ENCODE results near the gene TMPRSS15. TPM values are rescaled to one million over a fixed set of nuclear protein-coding genes. Genes with fewer than 3 reads are reported as not detected.
A peak's percentile ranks its signal among the peaks of the same experiment; 100 is the strongest.

TMPRSS15 gene
- total and polyA plus RNA-seq, 4 donors: 0.10 to 0.61 (median 0.13) TPM

GRCh38 chr21:18356801-18357200 is 46.8 kb downstream of the TMPRSS15 start:
- no peaks in the 10 kb centered on the region for H3K4me1 ChIP-seq (ENCODE audit: control insufficient read depth, insufficient read depth, low read length)
- H3K27ac ChIP-seq (ENCODE audit: low read depth, low read length): no peak overlapping the region
- H3K36me3 ChIP-seq (ENCODE audit: control insufficient read depth, insufficient read depth, low read length): no peaks in the 10 kb centered on the region
- H3K9me3 ChIP-seq (ENCODE audit: control insufficient read depth, insufficient read depth, low read length): no peaks in the 10 kb centered on the region
- H3K4me3 ChIP-seq (ENCODE audit: low read depth, low read length): no peak overlapping the region
- peak in 1 of 6 donors; percentile 15 for DNase-seq (ENCODE audit: low read depth in 4 of 6, low spot score in 6 of 6)
- WGBS (ENCODE audit: insufficient coverage): no CpG with 5 or more reads among the region's 2 CpGs
- no peaks in the 10 kb centered on the region for H3K27me3 ChIP-seq (ENCODE audit: control insufficient read depth, insufficient read depth, low read length)

DNA sequence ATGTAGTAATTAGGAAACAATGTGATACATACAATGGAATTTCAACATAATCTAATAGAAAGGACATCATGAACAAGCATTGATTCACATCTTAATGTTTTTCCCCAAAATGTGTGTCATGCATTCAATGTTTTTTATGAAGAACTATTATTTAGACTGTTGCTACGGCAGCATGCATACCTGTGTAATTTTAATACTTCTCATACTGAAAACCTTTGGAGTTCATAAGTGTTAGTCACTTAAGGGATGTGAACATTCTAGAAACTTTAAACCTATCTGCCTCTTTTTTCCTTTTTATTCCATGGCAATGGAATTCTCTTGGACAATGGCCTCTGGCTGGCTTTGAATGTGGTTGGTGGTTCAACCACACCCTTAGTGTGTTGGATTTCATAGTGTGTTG is 48.6 kb downstream of the TMPRSS15 start:
- no peaks in the 10 kb centered on the region for H3K27me3 ChIP-seq (ENCODE audit: control insufficient read depth, insufficient read depth, low read length)
- no peaks in the 10 kb centered on the region for H3K9me3 ChIP-seq (ENCODE audit: control insufficient read depth, insufficient read depth, low read length)
- no peaks in the 10 kb centered on the region for H3K36me3 ChIP-seq (ENCODE audit: control insufficient read depth, insufficient read depth, low read length)
- DNase-seq (ENCODE audit: low read depth in 4 of 6, low spot score in 6 of 6): no peak
- H3K4me1 ChIP-seq (ENCODE audit: control insufficient read depth, insufficient read depth, low read length): no peaks in the 10 kb centered on the region
- H3K4me3 ChIP-seq (ENCODE audit: low read depth, low read length): no peak overlapping the region
- no CpG with 5 or more reads among the region's 1 CpG for WGBS (ENCODE audit: insufficient coverage)
- H3K27ac ChIP-seq (ENCODE audit: low read depth, low read length): no peak overlapping the region

DNA sequence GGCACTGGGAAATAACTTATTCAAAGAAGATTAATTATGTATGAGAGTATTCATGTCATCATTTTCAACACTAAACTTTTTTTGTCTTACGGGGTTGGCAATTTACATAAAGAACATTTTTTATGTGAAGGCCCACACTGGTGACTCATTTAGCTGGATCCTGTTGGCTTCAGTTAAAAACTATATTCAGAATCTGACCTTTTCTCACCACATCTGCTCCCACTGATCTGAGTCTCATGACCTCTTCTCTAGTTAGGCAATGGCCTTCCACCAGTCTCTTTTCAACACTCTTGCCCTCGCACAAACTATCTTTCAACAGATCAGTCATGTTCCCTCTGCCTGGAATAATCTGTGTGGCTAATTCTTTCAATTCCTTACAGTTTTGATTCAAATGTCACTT is 53.4 kb downstream of the TMPRSS15 start:
- H3K36me3 ChIP-seq (ENCODE audit: control insufficient read depth, insufficient read depth, low read length): no peaks in the 10 kb centered on the region
- no peak for DNase-seq (ENCODE audit: low read depth in 4 of 6, low spot score in 6 of 6)
- no peak overlapping the region for H3K27ac ChIP-seq (ENCODE audit: low read depth, low read length)
- 87% methylated on average over 1 of the region's 2 CpGs for WGBS (ENCODE audit: insufficient coverage)
- H3K4me3 ChIP-seq (ENCODE audit: low read depth, low read length): no peak overlapping the region
- H3K27me3 ChIP-seq (ENCODE audit: control insufficient read depth, insufficient read depth, low read length): no peaks in the 10 kb centered on the region
- H3K9me3 ChIP-seq (ENCODE audit: control insufficient read depth, insufficient read depth, low read length): no peaks in the 10 kb centered on the region
- no peaks in the 10 kb centered on the region for H3K4me1 ChIP-seq (ENCODE audit: control insufficient read depth, insufficient read depth, low read length)

DNA sequence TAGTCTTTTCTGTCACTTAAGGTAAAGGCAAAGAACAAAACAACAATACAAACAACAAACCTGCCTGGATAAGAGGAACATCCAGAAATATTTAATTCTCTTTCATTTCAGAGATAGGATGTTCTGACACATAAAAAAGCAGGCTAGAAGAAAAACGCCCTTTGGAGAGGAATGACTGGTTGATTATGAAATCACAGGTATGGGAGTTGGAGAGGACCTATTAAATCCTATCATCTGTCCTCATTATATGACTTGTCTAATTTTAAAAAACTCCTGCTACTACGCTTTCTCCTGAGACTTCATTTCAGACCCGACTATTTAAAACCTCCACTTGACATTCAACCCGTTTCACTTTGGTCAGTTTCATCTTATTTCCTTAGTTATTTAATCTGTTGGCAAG is 54.1 kb downstream of the TMPRSS15 start:
- no peak overlapping the region for H3K4me3 ChIP-seq (ENCODE audit: low read depth, low read length)
- H3K9me3 ChIP-seq (ENCODE audit: control insufficient read depth, insufficient read depth, low read length): no peaks in the 10 kb centered on the region
- no peak overlapping the region for H3K27ac ChIP-seq (ENCODE audit: low read depth, low read length)
- DNase-seq (ENCODE audit: low read depth in 4 of 6, low spot score in 6 of 6): no peak
- 100% methylated on average over 2 of the region's 4 CpGs for WGBS (ENCODE audit: insufficient coverage)
- H3K4me1 ChIP-seq (ENCODE audit: control insufficient read depth, insufficient read depth, low read length): no peaks in the 10 kb centered on the region
- H3K27me3 ChIP-seq (ENCODE audit: control insufficient read depth, insufficient read depth, low read length): no peaks in the 10 kb centered on the region
- no peaks in the 10 kb centered on the region for H3K36me3 ChIP-seq (ENCODE audit: control insufficient read depth, insufficient read depth, low read length)

GRCh38 chr21:18340387-18340942 is 63.1 kb downstream of the TMPRSS15 start:
- WGBS (ENCODE audit: insufficient coverage): no CpG with 5 or more reads among the region's 4 CpGs
- no peak for DNase-seq (ENCODE audit: low read depth in 4 of 6, low spot score in 6 of 6)
- no peak overlapping the region for H3K4me3 ChIP-seq (ENCODE audit: low read depth, low read length)
- H3K27ac ChIP-seq (ENCODE audit: low read depth, low read length): no peak overlapping the region
- no peaks in the 10 kb centered on the region for H3K36me3 ChIP-seq (ENCODE audit: control insufficient read depth, insufficient read depth, low read length)
- H3K4me1 ChIP-seq (ENCODE audit: control insufficient read depth, insufficient read depth, low read length): no peaks in the 10 kb centered on the region
- H3K9me3 ChIP-seq (ENCODE audit: control insufficient read depth, insufficient read depth, low read length): no peaks in the 10 kb centered on the region
- H3K27me3 ChIP-seq (ENCODE audit: control insufficient read depth, insufficient read depth, low read length): no peaks in the 10 kb centered on the region

GRCh38 chr21:18335651-18336236 is 67.8 kb downstream of the TMPRSS15 start:
- peak in 2 of 6 donors; percentile 1 to 33 for DNase-seq (ENCODE audit: low read depth in 4 of 6, low spot score in 6 of 6)
- Histone ChIP-seq H3K27me3 (ENCODE audit: control insufficient read depth, insufficient read depth, low read length) (no peaks in the 10 kb centered on the region), H3K4me3 (ENCODE audit: low read depth, low read length) (no peak overlapping the region), H3K27ac (ENCODE audit: low read depth, low read length) (no peak overlapping the region), H3K4me1 (ENCODE audit: control insufficient read depth, insufficient read depth, low read length) (no peaks in the 10 kb centered on the region), H3K9me3 (ENCODE audit: control insufficient read depth, insufficient read depth, low read length) (no peaks in the 10 kb centered on the region), H3K36me3 (ENCODE audit: control insufficient read depth, insufficient read depth, low read length) (no peaks in the 10 kb centered on the region)
- WGBS (ENCODE audit: insufficient coverage): 67% methylated on average over 1 of the region's 1 CpG

DNA sequence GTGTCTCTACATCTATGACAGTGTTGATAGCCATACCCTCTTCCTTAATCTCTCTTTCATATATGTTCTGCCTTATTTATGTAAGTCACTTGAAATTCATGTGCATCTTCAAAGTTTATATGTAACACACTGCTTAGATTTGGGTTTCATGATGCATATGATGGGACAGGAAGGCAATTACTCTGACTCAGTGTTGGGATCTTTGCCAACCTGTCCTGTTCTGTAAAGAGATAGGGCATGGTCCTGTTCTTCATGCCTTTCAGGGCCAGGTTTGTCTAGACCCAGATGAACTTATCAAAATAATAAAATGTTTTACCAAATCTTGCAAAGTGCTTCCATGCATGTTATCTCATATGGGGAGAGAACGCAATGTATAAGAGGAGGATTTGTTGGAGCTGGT is 69.5 kb downstream of the TMPRSS15 start:
- H3K27ac ChIP-seq (ENCODE audit: low read depth, low read length): no peak overlapping the region
- no peaks in the 10 kb centered on the region for H3K36me3 ChIP-seq (ENCODE audit: control insufficient read depth, insufficient read depth, low read length)
- no peak overlapping the region for H3K4me3 ChIP-seq (ENCODE audit: low read depth, low read length)
- no peaks in the 10 kb centered on the region for H3K9me3 ChIP-seq (ENCODE audit: control insufficient read depth, insufficient read depth, low read length)
- WGBS (ENCODE audit: insufficient coverage): no CpG with 5 or more reads among the region's 1 CpG
- DNase-seq (ENCODE audit: low read depth in 4 of 6, low spot score in 6 of 6): no peak
- no peaks in the 10 kb centered on the region for H3K4me1 ChIP-seq (ENCODE audit: control insufficient read depth, insufficient read depth, low read length)
- no peaks in the 10 kb centered on the region for H3K27me3 ChIP-seq (ENCODE audit: control insufficient read depth, insufficient read depth, low read length)

DNA sequence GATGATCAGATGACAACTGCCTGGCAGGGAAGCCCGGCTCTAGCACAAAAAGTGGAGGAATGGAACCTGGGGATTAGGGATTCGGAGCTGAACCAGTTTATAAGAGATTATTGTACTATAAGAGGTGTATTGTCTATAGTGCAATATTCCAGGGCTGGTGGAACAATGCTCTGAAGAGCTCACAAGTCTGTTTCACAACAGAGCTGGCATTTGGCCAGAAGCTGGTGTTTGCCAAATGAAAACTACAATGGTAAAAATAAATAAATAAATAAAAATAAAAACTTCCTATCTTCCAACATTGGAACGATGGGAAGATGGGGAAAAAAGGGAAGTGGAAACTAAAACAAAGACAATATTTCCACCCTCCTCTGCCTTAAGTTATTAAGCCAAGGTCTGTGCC is 85.4 kb downstream of the TMPRSS15 start:
- Histone ChIP-seq H3K27ac (ENCODE audit: low read depth, low read length) (no peak overlapping the region), H3K4me3 (ENCODE audit: low read depth, low read length) (no peak overlapping the region), H3K27me3 (ENCODE audit: control insufficient read depth, insufficient read depth, low read length) (no peaks in the 10 kb centered on the region), H3K36me3 (ENCODE audit: control insufficient read depth, insufficient read depth, low read length) (no peaks in the 10 kb centered on the region), H3K9me3 (ENCODE audit: control insufficient read depth, insufficient read depth, low read length) (no peaks in the 10 kb centered on the region), H3K4me1 (ENCODE audit: control insufficient read depth, insufficient read depth, low read length) (no peaks in the 10 kb centered on the region)
- no peak for DNase-seq (ENCODE audit: low read depth in 4 of 6, low spot score in 6 of 6)
- 85% methylated on average over 2 of the region's 3 CpGs for WGBS (ENCODE audit: insufficient coverage)

- Histone ChIP-seq H3K27me3 (ENCODE audit: control insufficient read depth, insufficient read depth, low read length) (no peaks in the 10 kb centered on the region), H3K27ac (ENCODE audit: low read depth, low read length) (no peak overlapping the region), H3K9me3 (ENCODE audit: control insufficient read depth, insufficient read depth, low read length) (no peaks in the 10 kb centered on the region), H3K4me1 (ENCODE audit: control insufficient read depth, insufficient read depth, low read length) (no peaks in the 10 kb centered on the region), H3K4me3 (ENCODE audit: low read depth, low read length) (no peak overlapping the region), H3K36me3 (ENCODE audit: control insufficient read depth, insufficient read depth, low read length) (no peaks in the 10 kb centered on the region)
- WGBS (ENCODE audit: insufficient coverage): no CpG with 5 or more reads among the region's 1 CpG
- DNase-seq (ENCODE audit: low read depth in 4 of 6, low spot score in 6 of 6): peak in 1 of 6 donors; percentile 46
These were observed 105.4 kb downstream of the TMPRSS15 start for GRCh38 chr21:18298228-18298627.

- no peaks in the 10 kb centered on the region for H3K9me3 ChIP-seq (ENCODE audit: control insufficient read depth, insufficient read depth, low read length)
- no CpG with 5 or more reads among the region's 9 CpGs for WGBS (ENCODE audit: insufficient coverage)
- H3K4me3 ChIP-seq (ENCODE audit: low read depth, low read length): no peak overlapping the region
- no peaks in the 10 kb centered on the region for H3K27me3 ChIP-seq (ENCODE audit: control insufficient read depth, insufficient read depth, low read length)
- no peaks in the 10 kb centered on the region for H3K36me3 ChIP-seq (ENCODE audit: control insufficient read depth, insufficient read depth, low read length)
- no peak for DNase-seq (ENCODE audit: low read depth in 4 of 6, low spot score in 6 of 6)
- no peaks in the 10 kb centered on the region for H3K4me1 ChIP-seq (ENCODE audit: control insufficient read depth, insufficient read depth, low read length)
- no peak overlapping the region for H3K27ac ChIP-seq (ENCODE audit: low read depth, low read length)
These were observed 109.5 kb downstream of the TMPRSS15 start for GRCh38 chr21:18294100-18294499.
